GM19035 (cell line): ENCODE measurements around the gene GATA5.

Experiments used
- ATAC-seq: cut with Tn5 transposase; IDR thresholded peaks from one replicate; pipeline ENCODE4 v1.9.1; 2021; ENCODE audit not compliant: unreplicated experiment

Gene GATA5

DNA sequence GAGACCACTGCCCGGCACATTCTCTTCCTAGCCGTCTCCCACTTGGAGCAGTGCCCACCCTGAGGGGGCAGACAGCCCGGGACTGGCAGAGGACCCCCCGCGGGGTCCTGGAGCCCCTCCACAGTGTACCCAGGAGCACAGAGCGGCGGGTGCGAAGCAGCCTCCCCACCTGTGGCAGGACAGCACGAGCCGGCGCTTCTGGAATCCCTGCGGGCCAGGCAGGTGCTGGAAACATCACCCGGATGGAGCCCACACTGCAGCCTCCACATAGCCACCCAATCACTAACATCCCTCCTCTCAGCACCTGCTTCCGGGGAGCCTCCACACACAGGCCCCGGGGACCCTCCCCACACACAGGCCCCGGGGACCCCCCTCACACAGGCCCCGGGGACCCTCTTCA, 18.7 kb downstream of the GATA5 start:
- no peak for ATAC-seq

DNA sequence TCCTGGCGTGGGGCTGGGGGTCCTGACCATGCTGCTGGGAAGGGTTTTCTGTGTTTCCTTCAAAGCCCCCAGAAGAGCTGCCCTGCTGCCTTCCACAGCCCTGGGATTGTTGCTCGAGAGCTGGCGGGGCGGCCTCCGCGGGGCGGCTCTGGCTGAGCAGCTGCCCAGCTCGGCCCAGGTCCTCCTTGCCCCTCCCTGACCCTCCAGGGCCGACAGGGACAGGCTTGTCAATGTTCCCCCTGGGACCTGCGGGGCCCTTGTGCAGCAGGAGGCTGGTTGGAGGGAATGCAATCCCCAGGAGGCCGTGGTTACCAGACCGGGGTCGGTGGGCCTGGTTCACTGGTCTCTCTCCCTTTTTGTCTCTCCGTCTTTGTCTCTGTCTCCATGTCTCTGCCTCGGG, 19.9 kb downstream of the GATA5 start:
- no peak for ATAC-seq

DNA sequence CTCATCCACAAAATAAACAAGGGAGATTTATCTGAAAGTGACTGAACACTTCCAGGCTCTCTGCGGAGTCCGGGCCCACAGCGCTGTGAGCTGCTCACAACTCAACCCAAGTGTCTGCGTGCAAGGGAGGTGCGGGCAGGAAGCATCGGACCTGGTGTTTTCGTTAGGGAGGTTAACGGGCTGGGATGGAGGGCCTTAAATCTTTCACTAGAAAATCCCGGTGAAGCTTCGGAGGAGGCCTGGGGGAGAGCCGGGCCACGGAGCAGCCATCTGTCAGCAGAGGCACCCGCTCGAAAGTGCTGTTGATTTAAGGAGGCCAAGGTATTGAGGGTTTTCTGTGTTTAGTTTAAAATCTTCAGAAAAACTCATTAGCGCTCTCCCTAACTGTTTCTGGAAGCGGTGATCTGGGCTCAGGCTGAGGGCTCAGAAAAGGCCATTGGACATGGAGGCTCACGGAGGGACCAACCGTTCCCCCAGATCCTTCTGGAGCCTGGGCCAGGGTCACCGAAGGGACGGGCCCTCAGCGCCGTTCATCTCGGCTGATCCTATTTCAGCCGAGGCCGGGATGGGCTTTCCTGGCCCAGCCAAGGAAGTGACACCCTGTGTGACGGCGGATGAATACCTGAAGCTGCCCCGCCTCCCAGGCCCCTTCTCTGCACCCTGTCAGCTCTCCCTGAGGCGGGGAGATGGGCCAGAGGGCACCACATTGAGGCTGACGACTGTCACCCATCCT, 20.7 kb downstream of the GATA5 start:
- ATAC-seq, result no peak

- no peak for ATAC-seq
Measured at GRCh38 chr20:62453186-62453808, 22.5 kb downstream of the GATA5 start.

GRCh38 chr20:62452475-62453095, 23.2 kb downstream of the GATA5 start:
- no peak for ATAC-seq

DNA sequence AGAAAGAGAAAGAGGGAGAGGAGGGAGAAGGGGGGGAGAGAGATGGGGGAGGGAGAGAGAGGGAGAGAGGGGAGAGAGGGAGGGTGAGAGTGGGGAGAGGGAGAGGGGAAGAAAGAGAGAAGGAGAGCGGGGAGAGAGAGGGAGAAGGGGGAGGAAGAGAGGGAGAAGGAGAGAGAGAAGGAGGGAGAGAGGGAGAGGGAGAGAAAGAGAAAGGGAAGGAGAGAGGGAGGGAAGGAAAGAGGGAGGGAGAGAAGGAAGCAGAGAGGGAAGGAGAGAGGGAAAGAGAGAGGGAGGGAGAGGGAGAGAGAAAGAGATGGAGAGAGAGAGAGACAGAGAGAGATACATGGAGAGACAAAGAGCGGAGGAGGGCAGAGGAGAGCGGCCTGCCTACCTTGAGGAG, 23.8 kb downstream of the GATA5 start:
- no peak for ATAC-seq

DNA sequence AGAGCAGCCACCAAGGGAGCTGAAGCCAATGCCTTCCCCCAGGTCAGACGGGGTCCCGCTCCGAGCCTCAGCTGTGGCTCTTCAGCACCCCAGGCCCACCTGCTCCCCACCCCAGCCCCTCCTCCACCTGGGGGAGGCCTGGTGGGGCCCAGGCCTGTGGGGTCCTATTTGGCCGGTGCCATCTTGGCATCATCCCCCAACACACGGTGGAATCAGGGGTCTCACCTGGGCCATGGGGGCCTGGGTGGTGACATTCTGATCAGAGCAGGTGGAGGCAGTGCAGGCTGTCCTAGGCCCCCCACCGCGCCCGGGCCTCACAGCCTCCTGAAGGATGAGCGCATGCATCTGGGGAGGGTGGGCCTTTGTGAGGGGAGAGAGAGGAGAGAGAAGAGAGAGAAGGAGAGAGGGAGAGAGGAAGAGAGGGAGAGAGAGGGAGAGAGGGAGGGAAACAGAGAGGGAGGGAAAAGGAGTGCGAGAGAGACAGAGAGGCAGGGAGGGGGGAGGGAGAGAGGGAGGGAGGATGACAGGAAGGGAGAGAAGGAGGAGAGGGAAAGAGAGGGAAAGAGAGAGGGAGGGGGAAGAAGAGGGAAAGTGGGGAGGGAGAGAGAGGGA, 24.5 kb downstream of the GATA5 start:
- no peak for ATAC-seq

DNA sequence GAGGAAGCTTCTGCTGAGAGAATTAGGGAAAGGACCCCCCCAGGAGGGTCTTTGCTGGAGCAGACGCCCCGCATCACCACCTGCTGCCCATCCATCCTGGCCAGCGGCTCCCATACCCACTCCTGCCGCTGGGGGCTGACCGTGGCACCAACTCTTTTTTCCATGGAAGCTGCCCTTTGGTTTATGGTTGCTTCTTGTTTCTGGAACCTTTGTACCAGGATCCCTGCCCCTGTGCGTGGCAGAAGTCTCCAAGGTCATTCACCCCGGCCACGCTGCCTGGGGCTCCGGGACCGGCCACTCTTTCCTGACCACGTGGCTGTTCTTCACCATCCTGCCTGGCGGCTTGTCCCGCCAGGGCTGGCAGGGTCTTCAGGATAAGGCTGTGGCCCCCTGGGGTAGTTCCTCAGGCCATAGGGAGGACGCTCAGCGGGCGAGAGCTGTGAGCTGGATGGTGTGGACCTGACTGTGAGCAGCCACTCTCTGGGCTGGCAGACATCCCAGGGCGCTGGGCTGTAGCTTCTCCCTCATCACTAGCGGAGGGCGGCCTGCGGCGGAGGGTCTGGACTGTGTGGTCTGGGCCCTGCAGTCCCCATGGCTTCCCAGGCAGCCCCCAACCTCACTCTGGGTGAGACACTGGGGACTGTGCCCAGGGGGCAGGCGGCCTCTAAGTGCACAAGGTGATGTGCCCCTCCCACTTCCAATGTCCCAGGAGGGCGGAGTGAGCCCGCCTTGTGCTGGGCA, 25.7 kb downstream of the GATA5 start:
- ATAC-seq, result no peak

DNA sequence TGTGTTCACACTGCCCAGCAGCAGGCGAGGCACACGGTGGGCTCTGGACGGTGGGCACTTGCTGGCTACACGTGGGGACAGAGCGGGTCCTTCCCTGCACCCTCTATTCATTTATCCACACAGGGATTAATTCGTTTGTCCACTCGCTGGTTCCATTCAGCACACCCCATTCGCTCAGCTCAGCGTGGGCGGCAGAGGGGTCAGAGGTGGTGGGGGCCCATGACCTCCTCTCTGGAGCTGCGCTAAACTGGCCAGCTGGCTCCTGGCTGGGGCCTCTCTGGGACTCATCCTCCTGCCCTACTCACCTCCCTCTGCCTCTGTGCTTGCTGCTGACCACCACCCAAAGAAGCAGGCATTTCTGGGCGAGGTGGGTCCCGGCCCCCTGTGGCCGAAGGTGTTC, 27.0 kb downstream of the GATA5 start:
- ATAC-seq, result no peak

DNA sequence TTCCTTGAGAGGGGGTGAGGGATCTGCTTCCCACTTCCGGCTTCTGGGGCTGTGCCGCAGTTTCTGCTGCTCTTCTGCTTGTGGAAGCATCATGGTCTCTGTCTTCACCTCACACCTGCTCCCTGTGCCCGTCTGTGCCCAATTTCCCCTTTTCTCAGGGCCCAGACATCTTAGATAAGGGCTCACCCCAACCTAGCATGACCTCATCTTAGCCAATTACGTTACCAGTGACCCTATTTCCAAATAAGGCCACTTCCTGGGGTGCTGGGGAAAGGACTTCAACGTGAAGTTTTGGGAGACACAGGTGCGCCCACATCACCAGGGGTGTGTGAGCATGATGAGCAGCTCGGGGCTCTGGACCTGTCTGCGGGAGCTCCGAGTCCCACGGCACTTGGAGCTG, 27.8 kb downstream of the GATA5 start:
- ATAC-seq, result no peak

GRCh38 chr20:62446888-62447869, 28.6 kb downstream of the GATA5 start:
- ATAC-seq, result no peak

DNA sequence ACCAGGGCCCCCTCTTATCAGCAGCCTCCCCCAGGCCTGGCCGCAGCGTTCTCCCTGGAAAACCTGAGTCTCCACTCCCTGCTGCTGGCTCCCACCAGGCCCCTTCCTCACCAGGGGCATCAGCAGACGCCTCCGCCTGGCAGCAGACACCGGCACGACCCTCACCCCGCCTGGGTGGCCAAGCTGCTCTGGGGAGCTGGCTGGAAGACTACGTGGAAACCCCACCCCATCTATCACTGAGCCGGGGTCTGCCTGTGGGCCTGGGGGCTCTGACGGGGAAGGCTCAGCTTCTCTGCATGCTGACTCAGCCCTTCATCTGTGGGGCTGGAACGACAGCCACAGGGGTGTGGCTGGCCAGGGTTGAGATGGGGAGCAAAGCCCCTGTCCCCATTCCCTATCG, 29.3 kb downstream of the GATA5 start:
- no peak for ATAC-seq

- ATAC-seq, result no peak
Measured at GRCh38 chr20:62445553-62446340, 30.0 kb downstream of the GATA5 start.

- ATAC-seq, result no peak
Measured at GRCh38 chr20:62444286-62444685, 31.5 kb downstream of the GATA5 start.

DNA sequence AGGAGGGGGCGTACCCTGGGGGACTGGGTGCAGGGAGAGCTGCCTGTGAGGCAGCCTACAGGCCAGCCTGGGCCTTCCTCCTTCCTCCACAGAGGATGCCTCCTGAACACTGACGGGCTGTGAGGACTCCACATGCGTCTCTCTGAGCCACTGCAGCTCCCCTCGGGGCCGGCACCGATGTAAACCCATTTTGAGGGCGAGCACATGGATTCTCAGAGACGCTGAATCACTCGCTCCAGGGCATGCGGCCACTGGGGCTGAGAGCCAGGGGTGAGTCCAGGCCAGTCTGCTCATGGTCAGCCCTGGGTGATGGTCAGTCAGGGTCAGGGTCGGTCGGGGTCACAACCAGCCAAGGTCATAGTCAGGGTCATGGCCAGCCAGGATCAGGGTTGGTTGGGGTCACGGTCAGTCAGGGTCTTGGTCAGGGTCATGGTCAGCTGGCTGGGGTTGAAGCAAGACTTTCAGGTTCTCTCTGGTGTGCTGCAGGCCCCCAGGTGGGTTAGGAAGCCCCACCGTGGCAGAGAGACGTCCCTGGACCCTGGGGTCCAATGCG, 33.7 kb downstream of the GATA5 start:
- ATAC-seq, result no peak

GRCh38 chr20:62439218-62439617, 36.6 kb downstream of the GATA5 start:
- ATAC-seq, result no peak

DNA sequence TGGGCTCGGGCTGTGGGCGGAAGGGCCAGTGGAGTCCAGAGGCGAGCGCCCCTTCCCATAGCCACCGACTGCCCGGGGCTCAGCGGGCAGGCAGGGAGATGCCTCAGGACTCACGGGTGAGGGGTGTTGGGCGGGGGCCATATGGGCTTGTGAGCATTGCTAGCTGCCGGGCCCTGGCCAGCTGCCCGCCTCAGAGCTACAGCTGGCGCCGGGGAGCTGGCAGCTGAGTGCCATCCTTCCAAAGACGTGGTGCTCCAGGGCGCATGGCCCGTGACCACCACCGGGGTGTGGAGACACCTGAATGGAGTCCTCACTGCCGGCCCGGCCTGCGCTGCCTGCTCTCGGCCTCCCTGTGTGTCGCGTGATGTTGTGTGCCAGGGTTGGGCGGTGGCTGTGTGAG, 37.9 kb downstream of the GATA5 start:
- no peak for ATAC-seq

GRCh38 chr20:62437496-62437895, 38.3 kb downstream of the GATA5 start:
- ATAC-seq, result no peak

- ATAC-seq, result no peak
Measured at GRCh38 chr20:62436692-62437091, 39.1 kb downstream of the GATA5 start.
